NCI-H187 treated with DMSO at 0.1 percent for 48 hours (cell line): Measurements from ENCODE around the gene OVCA2.

Experiments
- DNase-seq: peaks from one replicate; lab custom pipeline; 2025; lab: John Stamatoyannopoulos, UW

Gene OVCA2

GRCh38 chr17:2054512-2055291, 12.9 kb downstream of the OVCA2 start, which contains the start of gene HIC1:
HIC1 (plus strand) TSS chr17:2055103; CDS start chr17:2056691, 1,588 bp downstream.
- DNase-seq: no peak

GRCh38 chr17:2055292-2056205, 13.7 kb downstream of the OVCA2 start:
- no peak for DNase-seq

DNA sequence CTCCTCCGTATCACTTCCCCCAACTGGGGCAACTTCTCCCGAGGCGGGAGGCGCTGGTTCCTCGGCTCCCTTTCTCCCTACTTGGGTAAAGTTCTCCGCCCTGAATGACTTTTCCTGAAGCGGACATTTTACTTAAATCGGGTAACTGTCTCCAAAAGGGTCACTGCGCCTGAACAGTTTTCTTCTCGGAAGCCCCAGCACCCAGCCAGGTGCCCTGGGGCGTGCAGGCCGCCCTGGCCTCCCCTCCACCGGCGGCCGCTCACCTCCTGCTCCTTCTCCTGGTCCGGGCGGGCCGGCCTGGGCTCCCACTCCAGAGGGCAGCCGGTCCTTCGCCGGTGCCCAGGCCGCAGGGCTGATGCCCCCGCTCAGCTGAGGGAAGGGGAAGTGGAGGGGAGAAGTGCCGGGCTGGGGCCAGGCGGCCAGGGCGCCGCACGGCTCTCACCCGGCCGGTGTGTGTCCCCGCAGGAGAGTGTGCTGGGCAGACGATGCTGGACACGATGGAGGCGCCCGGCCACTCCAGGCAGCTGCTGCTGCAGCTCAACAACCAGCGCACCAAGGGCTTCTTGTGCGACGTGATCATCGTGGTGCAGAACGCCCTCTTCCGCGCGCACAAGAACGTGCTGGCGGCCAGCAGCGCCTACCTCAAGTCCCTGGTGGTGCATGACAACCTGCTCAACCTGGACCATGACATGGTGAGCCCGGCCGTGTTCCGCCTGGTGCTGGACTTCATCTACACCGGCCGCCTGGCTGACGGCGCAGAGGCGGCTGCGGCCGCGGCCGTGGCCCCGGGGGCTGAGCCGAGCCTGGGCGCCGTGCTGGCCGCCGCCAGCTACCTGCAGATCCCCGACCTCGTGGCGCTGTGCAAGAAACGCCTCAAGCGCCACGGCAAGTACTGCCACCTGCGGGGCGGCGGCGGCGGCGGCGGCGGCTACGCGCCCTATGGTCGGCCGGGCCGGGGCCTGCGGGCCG, 14.7 kb downstream of the OVCA2 start:
- no peak for DNase-seq

GRCh38 chr17:2057175-2057759, 15.4 kb downstream of the OVCA2 start:
- no peak for DNase-seq

GRCh38 chr17:2057760-2058585, 16.2 kb downstream of the OVCA2 start:
- no peak for DNase-seq

- DNase-seq: no peak
Measured at GRCh38 chr17:2058586-2059546, 17.0 kb downstream of the OVCA2 start.

DNA sequence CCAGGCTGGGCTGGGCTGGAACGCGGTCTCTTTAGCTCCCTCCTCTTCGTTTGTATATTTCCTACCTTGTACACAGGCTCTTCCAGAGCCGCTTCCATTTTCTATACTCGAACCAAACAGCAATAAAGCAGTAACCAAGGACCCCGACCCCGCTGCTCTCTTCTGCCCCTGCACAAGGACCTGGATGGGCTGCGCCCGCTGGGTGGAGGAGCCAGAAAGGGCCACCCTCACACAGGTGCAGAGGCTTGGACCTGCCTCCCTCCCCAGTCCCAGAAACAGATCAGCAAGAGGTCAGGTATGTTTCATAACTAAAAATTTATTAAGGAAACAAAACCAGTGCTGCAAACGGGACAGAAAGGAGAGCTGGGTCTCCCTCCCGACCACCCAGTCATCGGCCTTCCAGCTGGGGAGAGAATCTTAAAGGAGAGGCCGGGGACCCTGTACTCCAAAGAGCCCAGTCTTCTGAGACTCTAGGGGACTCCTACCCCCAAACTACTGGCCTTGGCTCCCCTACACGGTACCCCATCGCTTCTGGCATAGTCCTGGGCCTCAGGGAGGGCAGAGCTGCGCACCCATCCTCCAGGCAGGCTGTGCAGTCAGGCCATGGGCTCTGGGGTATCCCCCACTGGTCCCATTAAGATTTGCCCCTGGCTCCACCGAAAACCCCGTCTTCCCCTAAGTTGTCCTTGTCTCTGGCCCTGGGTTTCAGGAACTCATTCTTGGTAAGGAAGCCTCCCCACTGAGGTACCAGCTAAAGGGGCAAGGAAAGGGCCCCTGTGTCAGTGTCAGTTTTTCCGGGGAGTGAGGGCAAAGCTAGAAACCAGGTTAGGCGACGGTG, 17.9 kb downstream of the OVCA2 start:
- no peak for DNase-seq

DNA sequence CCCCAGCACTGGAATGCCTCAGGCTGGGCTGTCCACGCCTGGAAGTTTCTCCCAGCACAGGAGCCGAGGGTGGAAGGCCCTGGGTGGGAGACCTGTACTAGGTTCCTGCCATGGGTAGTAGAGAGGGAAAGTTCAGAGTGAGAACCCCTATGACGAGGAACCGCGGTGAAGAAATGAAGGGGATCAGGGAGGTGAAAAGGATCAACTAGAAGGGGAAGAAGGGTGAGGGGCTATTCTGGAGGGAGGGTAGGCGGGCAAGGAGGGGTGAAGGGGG, 18.5 kb downstream of the OVCA2 start:
- DNase-seq: no peak

- no peak for DNase-seq
Measured at GRCh38 chr17:2060681-2061440, 19.0 kb downstream of the OVCA2 start.

DNA sequence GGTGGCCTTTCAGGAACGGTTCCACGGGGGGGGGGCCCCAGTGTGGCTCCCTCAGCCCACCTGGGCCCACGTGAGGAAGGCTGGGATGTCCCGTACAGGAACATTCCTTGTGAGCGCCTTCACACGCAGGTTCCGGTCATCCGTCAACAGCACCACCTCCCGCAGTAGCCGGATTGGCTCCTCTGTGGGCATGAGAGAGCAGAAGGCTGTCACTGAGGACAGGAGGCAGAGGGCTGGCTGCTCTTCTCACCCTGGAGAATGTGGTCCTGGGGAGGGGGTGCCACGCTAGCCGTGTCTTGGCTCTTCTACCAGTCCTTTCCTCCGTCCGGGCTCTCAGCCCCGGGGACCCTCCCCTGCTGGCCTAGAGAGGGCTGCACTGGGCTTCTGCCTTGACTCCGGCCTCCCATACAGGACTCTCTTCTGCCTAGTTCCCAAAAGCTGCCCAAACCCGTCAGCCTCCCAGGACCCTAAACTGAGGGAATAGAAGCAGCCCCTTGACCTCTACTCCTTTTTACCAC, 19.7 kb downstream of the OVCA2 start:
- no peak for DNase-seq

- no peak for DNase-seq
Measured at GRCh38 chr17:2062571-2063183, 20.9 kb downstream of the OVCA2 start.

- no peak for DNase-seq
Measured at GRCh38 chr17:2063261-2064146, 21.7 kb downstream of the OVCA2 start.

DNA sequence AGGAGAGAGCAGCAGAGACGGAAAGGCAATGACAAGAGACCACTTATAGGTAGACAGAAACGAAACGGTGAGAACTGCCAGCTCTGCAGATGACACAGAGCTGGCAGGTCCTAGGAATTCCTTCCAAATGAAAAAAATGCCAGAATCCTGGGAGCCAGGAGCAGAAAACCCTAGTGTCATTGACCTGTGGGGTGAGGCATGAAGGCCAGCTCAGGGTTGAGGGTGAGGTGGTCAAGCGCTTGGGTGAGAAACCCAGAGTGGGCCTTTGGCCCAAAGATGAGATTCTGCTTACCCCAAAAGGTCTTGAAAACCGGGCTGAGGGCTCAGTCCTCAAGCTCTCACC, 22.3 kb downstream of the OVCA2 start:
- DNase-seq: no peak

DNA sequence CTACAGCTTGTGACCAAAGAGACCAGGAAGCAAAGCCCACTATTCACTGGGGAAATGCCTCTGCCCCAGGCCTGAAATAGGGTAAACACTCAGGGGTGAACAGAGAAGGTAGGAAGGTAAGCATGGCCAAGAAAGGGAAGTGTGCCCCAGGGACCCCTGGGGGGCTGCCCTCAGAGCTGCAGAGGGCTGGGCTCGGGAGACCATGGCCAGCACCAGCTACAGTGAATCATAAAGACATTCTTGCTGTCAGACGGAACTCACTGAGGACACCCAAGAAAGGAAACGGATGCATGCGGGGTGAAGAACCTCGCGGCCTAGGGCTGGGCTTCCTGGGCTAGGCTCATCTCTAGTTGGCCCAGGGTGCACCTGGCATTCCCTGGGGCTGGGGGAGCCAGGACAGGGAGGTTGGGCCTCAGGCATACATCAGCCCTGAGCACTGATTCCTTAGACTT, 22.7 kb downstream of the OVCA2 start:
- DNase-seq: no peak

GRCh38 chr17:2064980-2065785, 23.4 kb downstream of the OVCA2 start:
- no peak for DNase-seq
